ENCODE results near the gene GOLGA8M. TPM values are rescaled to one million over a fixed set of nuclear protein-coding genes. Genes with fewer than 3 reads are reported as not detected.
"Not testable (repeated sequence)": the region's sequence is repeated elsewhere in the genome, so short reads cannot be mapped to it uniquely, and the experiment has no call there.

The GOLGA8M gene
- total and polyA plus RNA-seq, 2 of the 8 experiments (the other 6 are each of a cell fraction or from before 2014, with no cell fraction given): not detected

DNA sequence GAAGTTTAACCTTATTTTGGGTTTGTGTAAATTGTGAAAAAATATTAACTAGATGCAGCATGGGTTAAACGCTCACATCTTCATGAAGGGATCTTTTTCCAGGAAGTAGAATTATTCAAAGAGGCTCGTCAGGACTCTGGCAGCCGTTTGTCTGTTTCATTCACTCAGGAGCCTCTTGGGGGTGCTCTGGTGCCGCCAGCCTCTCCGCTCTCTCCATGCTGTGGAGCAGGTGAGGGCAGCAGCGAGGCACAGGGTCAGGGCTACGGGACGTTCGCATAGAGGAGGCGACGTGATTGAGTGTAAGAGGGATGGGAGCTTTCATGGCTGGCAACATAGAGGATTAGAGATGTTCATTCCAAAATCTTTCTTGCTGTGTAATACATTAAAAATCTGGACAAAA lies 48.5 kb downstream of the GOLGA8M start:
- H3K14ac ChIP-seq (ENCODE audit: insufficient read length); H3K9me3 ChIP-seq (ENCODE audit: insufficient read depth in 2 of 2, low read depth in 1 of 2, low read length in 1 of 2); DNase-seq (ENCODE audit: low read depth in 1 of 2, low spot score in 2 of 2); H3K79me2 ChIP-seq (ENCODE audit: control insufficient read depth in 1 of 2, insufficient read depth in 2 of 2, low read length in 2 of 2); H4K8ac ChIP-seq (ENCODE audit: extremely low read depth, insufficient read depth, low read length); H3K4me2 ChIP-seq (ENCODE audit: insufficient read depth in 1 of 2, low read depth in 2 of 2, low read length in 2 of 2); H3K23ac ChIP-seq (ENCODE audit: insufficient read length); H2BK12ac ChIP-seq (ENCODE audit: low read depth, low read length); H3K36me3 ChIP-seq (ENCODE audit: control insufficient read depth in 2 of 4, insufficient read depth in 4 of 4, low read length in 3 of 4); H2BK5ac ChIP-seq (ENCODE audit: low read depth, low read length); H4K20me1 ChIP-seq (replicated peaks in 1 of 2; ENCODE audit: control insufficient read depth in 1 of 2, insufficient read depth in 2 of 2, low read length in 2 of 2); H3K4me3 ChIP-seq (ENCODE audit: extremely low read depth in 1 of 4, insufficient read depth in 2 of 4, low read depth in 3 of 4, low read length in 4 of 4); H2BK20ac ChIP-seq (ENCODE audit: low read length); CTCF ChIA-PET (ENCODE audit: partially characterized antibody); POLR2A ChIA-PET (ENCODE audit: partially characterized antibody); H3K4ac ChIP-seq (replicated peaks; ENCODE audit: insufficient read length, low read depth, low read length); H3K79me1 ChIP-seq (ENCODE audit: low read depth, low read length); H2AK5ac ChIP-seq (ENCODE audit: low read depth, low read length); H4K91ac ChIP-seq (replicated peaks; ENCODE audit: insufficient read length, low read length); H3K4me1 ChIP-seq (replicated peaks in 1 of 4; ENCODE audit: control insufficient read depth in 3 of 4, insufficient read depth in 4 of 4, low read length in 3 of 4); FAIRE-seq; H3K9ac ChIP-seq (replicated peaks in 1 of 4; ENCODE audit: extremely low read depth in 1 of 4, low read depth in 3 of 4, low read length in 3 of 4); H2BK120ac ChIP-seq (replicated peaks; ENCODE audit: low read depth, low read length); H3K23me2 ChIP-seq (ENCODE audit: low read depth, low read length); H2BK15ac ChIP-seq (ENCODE audit: low read length); H3K27ac ChIP-seq (ENCODE audit: low read depth, low read length); H3K18ac ChIP-seq (ENCODE audit: extremely low read depth, low read length); H4K5ac ChIP-seq (ENCODE audit: insufficient read length, low read depth, low read length); H3K27me3 ChIP-seq (replicated peaks in 1 of 4; ENCODE audit: control insufficient read depth in 3 of 4, extremely low read depth in 1 of 4, insufficient read depth in 3 of 4, low read length in 3 of 4); H3K56ac ChIP-seq (replicated peaks; ENCODE audit: insufficient read length, low read depth, low read length); H2AFZ ChIP-seq (ENCODE audit: low read length): not testable (repeated sequence)
- WGBS, 2 experiments (ENCODE audit: extremely low coverage in 1 of 2, insufficient coverage in 1 of 2, insufficient read length in 1 of 2, insufficient replicate concordance in 2 of 2, low coverage in 1 of 2, low lambda C conversion rate in 2 of 2, missing lambda C conversion rate in 1 of 2): no CpG with 5 or more reads among the region's 11 CpGs

DNA sequence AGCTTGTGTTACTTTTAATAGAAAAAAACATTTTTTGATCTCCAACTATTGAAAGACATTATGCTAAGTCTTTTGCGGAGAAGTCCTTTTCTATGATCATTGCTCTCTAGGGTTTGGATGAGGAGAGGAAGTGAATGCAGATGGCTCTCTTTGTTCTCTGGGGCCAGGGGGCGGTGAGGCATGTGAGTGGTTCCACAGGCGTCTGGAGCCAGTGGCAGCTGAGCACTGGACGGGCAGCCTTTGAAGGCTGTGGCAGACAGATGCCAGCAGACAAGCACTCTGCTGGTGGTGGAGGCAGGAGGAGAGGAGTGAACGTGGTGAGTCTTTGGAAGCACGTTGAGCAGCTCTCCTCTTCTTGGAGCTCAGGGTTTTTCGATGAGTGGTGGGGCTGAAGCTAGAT lies 51.5 kb downstream of the GOLGA8M start:
- not testable (repeated sequence) for FAIRE-seq

More for the DNA sequence above, 51.5 kb downstream of the GOLGA8M start:
- H3K79me2 ChIP-seq (ENCODE audit: control insufficient read depth in 1 of 2, insufficient read depth in 2 of 2, low read length in 2 of 2); H4K20me1 ChIP-seq (replicated peaks in 1 of 2; ENCODE audit: control insufficient read depth in 1 of 2, insufficient read depth in 2 of 2, low read length in 2 of 2); H3K79me1 ChIP-seq (ENCODE audit: low read depth, low read length); H3K36me3 ChIP-seq (ENCODE audit: control insufficient read depth in 2 of 4, insufficient read depth in 4 of 4, low read length in 3 of 4); H3K23ac ChIP-seq (ENCODE audit: insufficient read length); H3K23me2 ChIP-seq (ENCODE audit: low read depth, low read length); H3K14ac ChIP-seq (ENCODE audit: insufficient read length); H3K9ac ChIP-seq (replicated peaks in 1 of 4; ENCODE audit: extremely low read depth in 1 of 4, low read depth in 3 of 4, low read length in 3 of 4); H3K27ac ChIP-seq (ENCODE audit: low read depth, low read length); H3K4ac ChIP-seq (replicated peaks; ENCODE audit: insufficient read length, low read depth, low read length); H4K91ac ChIP-seq (replicated peaks; ENCODE audit: insufficient read length, low read length); H2BK120ac ChIP-seq (replicated peaks; ENCODE audit: low read depth, low read length); H2BK12ac ChIP-seq (ENCODE audit: low read depth, low read length); CTCF ChIA-PET (ENCODE audit: partially characterized antibody); H4K8ac ChIP-seq (ENCODE audit: extremely low read depth, insufficient read depth, low read length); H2AK5ac ChIP-seq (ENCODE audit: low read depth, low read length); H4K5ac ChIP-seq (ENCODE audit: insufficient read length, low read depth, low read length); H3K56ac ChIP-seq (replicated peaks; ENCODE audit: insufficient read length, low read depth, low read length); H2BK5ac ChIP-seq (ENCODE audit: low read depth, low read length); H3K4me3 ChIP-seq (ENCODE audit: extremely low read depth in 1 of 4, insufficient read depth in 2 of 4, low read depth in 3 of 4, low read length in 4 of 4); DNase-seq (ENCODE audit: low read depth in 1 of 2, low spot score in 2 of 2); H3K18ac ChIP-seq (ENCODE audit: extremely low read depth, low read length); H3K4me1 ChIP-seq (replicated peaks in 1 of 4; ENCODE audit: control insufficient read depth in 3 of 4, insufficient read depth in 4 of 4, low read length in 3 of 4); H2AFZ ChIP-seq (ENCODE audit: low read length); H3K4me2 ChIP-seq (ENCODE audit: insufficient read depth in 1 of 2, low read depth in 2 of 2, low read length in 2 of 2); POLR2A ChIA-PET (ENCODE audit: partially characterized antibody); H2BK20ac ChIP-seq (ENCODE audit: low read length); H3K27me3 ChIP-seq (replicated peaks in 1 of 4; ENCODE audit: control insufficient read depth in 3 of 4, extremely low read depth in 1 of 4, insufficient read depth in 3 of 4, low read length in 3 of 4); H3K9me3 ChIP-seq (ENCODE audit: insufficient read depth in 2 of 2, low read depth in 1 of 2, low read length in 1 of 2); H2BK15ac ChIP-seq (ENCODE audit: low read length): not testable (repeated sequence)
- WGBS, 2 experiments (ENCODE audit: extremely low coverage in 1 of 2, insufficient coverage in 1 of 2, insufficient read length in 1 of 2, insufficient replicate concordance in 2 of 2, low coverage in 1 of 2, low lambda C conversion rate in 2 of 2, missing lambda C conversion rate in 1 of 2): no CpG with 5 or more reads among the region's 7 CpGs

Measured in H1 (cell line).